Testis (tissue), 2 donors: Measurements from ENCODE around the gene RIMBP2.

Source experiments
- CTCF ChIP-seq, 3 experiments: fragments of 450-650 bp in 2 of 3; fragments of 200-600 bp in 1 of 3; sonication (generic) in 1 of 3; IDR thresholded peaks; one replicate each; pipeline ENCODE4 v1.5.1; 2016 to 2019; ENCODE audit warnings: antibody characterized with exemption in 3 of 3, mild to moderate bottlenecking in 2 of 3, moderate library complexity in 1 of 3
- POLR2A ChIP-seq: fragments of 450-650 bp; IDR thresholded peaks from one replicate; pipeline ENCODE4 v1.6.1; 2017; ENCODE audit warnings: antibody characterized with exemption, mild to moderate bottlenecking, moderate library complexity

GRCh38 chr12:130621696-130622298 lies 94.3 kb downstream of the RIMBP2 start:
- TF ChIP-seq CTCF (IDR thresholded peaks at IDR 0.05) (no peak), POLR2A (no peak)
